ENCODE data around the gene DBNL. TPM values are rescaled to one million over a fixed set of nuclear protein-coding genes. Genes with fewer than 3 reads are reported as not detected.
"Not testable (repeated sequence)": the region's sequence is repeated elsewhere in the genome, so short reads cannot be mapped to it uniquely, and the experiment has no call there.

Gene DBNL
- polyA plus RNA-seq, 3 donors: 228 to 321 (median 304) TPM

GRCh38 chr7:44040493-44040891 is 4.0 kb upstream of the DBNL start:
- H3K4me1 Mint-ChIP-seq: peaks cover 17% of the 10 kb centered on the region
- H3K27ac ChIP-seq (ENCODE audit: low read depth in 1 of 2, low read length in 2 of 2); H3K27me3 Mint-ChIP-seq (ENCODE audit: low read depth in 3 of 3); H3K9me3 Mint-ChIP-seq; H3K9ac ChIP-seq (ENCODE audit: insufficient read depth, low read length, poor library complexity, severe bottlenecking); H4K20me1 ChIP-seq (ENCODE audit: insufficient read depth, low read length); H3K27me3 ChIP-seq (ENCODE audit: control insufficient read depth in 2 of 2, insufficient read depth in 2 of 2, low read length in 2 of 2); H3K36me3 ChIP-seq (replicated peaks in 1 of 2; ENCODE audit: control insufficient read depth in 1 of 2, insufficient read depth in 2 of 2, low read length in 2 of 2); H3K9me3 ChIP-seq (replicated peaks in 1 of 2; ENCODE audit: control insufficient read depth in 1 of 2, insufficient read depth in 1 of 2, low read length in 2 of 2); H3K36me3 Mint-ChIP-seq: not testable (repeated sequence)
- Histone ChIP-seq H3K4me2 (replicated peaks; ENCODE audit: extremely low read depth, low read length, poor library complexity, severe bottlenecking) (peak overlapping the region; percentile 50), H3K4me3 (replicated peaks in 1 of 3; ENCODE audit: low read depth in 2 of 3, low read length in 3 of 3) (peak overlapping the region; percentile 21 to 56 (median 27)), H2AFZ (ENCODE audit: insufficient read depth, low read depth, low read length, poor library complexity, severe bottlenecking) (peak overlapping the region; percentile 68), H3K4me1 (ENCODE audit: control insufficient read depth in 1 of 2, insufficient read depth in 2 of 2, low read length in 2 of 2) (peaks cover 25 to 34% of the 10 kb centered on the region in 2 donors), H3K79me2 (ENCODE audit: insufficient read depth, low read length) (peaks cover 19% of the 10 kb centered on the region)
- 1% methylated on average over 36 of the region's 46 CpGs for WGBS (ENCODE audit: insufficient coverage)
- peak; percentile 23 for TF ChIP-seq CTCF (IDR thresholded peaks at IDR 0.05)
- peak; percentile 26 to 46 (median 39) for DNase-seq
- peak overlapping the region in 1 of 7 donors; percentile 6 for H3K27ac Mint-ChIP-seq
- intact Hi-C loops (cut with micrococcal nuclease): loop anchor here in 1 of 2 donors (10.0 kb wide), 1 partner anchor 804 kb away; the partner anchor contains the start of gene H2AZ2
- peak overlapping the region; percentile 71 to 83 for H3K4me3 Mint-ChIP-seq

DNA sequence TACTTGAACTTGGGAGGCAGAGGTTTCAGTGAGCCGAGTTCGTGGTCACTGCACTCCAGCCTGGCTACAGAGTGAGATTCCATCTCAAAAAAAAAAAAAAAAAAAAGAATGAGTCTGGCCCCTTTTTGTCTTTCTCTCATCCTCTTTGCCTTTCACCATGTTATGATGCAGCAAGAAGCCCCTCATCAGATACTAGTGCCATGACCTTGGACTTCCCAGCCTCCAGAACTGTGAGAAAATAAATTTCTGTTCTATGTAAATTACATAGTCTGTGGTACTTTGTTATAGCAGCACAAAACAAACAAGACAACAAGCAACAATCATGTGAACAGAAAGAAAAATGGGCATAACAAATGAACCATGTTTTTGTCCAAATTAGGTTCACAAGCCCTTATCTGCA is 2.3 kb upstream of the DBNL start:
- Mint-ChIP-seq H3K36me3 (peaks cover 15 to 21% of the 10 kb centered on the region in 2 donors), H3K27ac (peak overlapping the region in 1 of 7 donors; percentile 45), H3K4me1 (peaks cover 34% of the 10 kb centered on the region), H3K4me3 (no peak overlapping the region), H3K27me3 (ENCODE audit: low read depth in 3 of 3) (peaks cover 0 to 5% (median 0%) of the 10 kb centered on the region in 3 donors), H3K9me3 (no peaks in the 10 kb centered on the region)
- no peaks in the 10 kb centered on the region for H3K9me3 ChIP-seq (replicated peaks in 1 of 2; ENCODE audit: control insufficient read depth in 1 of 2, insufficient read depth in 1 of 2, low read length in 2 of 2)
- no CpG with 5 or more reads among the region's 2 CpGs for WGBS (ENCODE audit: insufficient coverage)
- H2AFZ ChIP-seq (ENCODE audit: insufficient read depth, low read depth, low read length, poor library complexity, severe bottlenecking): no peak overlapping the region
- H3K79me2 ChIP-seq (ENCODE audit: insufficient read depth, low read length): peaks cover 35% of the 10 kb centered on the region
- no peak overlapping the region for H3K4me3 ChIP-seq (replicated peaks in 1 of 3; ENCODE audit: low read depth in 2 of 3, low read length in 3 of 3)
- no peaks in the 10 kb centered on the region for H3K27me3 ChIP-seq (ENCODE audit: control insufficient read depth in 2 of 2, insufficient read depth in 2 of 2, low read length in 2 of 2)
- DNase-seq: no peak
- H3K4me2 ChIP-seq (replicated peaks; ENCODE audit: extremely low read depth, low read length, poor library complexity, severe bottlenecking): no peak overlapping the region
- H3K4me1 ChIP-seq (ENCODE audit: control insufficient read depth in 1 of 2, insufficient read depth in 2 of 2, low read length in 2 of 2): peaks cover 42 to 51% of the 10 kb centered on the region in 2 donors
- intact Hi-C loops (cut with micrococcal nuclease): loop anchor here in 1 of 2 donors (10.0 kb wide), 1 partner anchor 803 kb away; the partner anchor contains the start of gene H2AZ2
- no peak for TF ChIP-seq CTCF (IDR thresholded peaks at IDR 0.05)
- no peak overlapping the region for H3K9ac ChIP-seq (ENCODE audit: insufficient read depth, low read length, poor library complexity, severe bottlenecking)
- H4K20me1 ChIP-seq (ENCODE audit: insufficient read depth, low read length): peaks cover 4% of the 10 kb centered on the region
- H3K36me3 ChIP-seq (replicated peaks in 1 of 2; ENCODE audit: control insufficient read depth in 1 of 2, insufficient read depth in 2 of 2, low read length in 2 of 2): no peaks in the 10 kb centered on the region
- H3K27ac ChIP-seq (ENCODE audit: low read depth in 1 of 2, low read length in 2 of 2): no peak overlapping the region
